Adipocyte (in vitro differentiated cells): ENCODE measurements around the gene ZNF616.

Experiments
- DNase-seq: peaks from one replicate; pipeline ENCODE4 v3.0.0-alpha.2; 2015; ENCODE audit warnings: low read depth
- H3K27me3 ChIP-seq: replicated peaks from 2 replicates; pipeline ENCODE4 v1.7.0; 2013; ENCODE audit warnings: mild to moderate bottlenecking, low read length, moderate library complexity; ENCODE audit not compliant: control insufficient read depth, insufficient read depth
- H3K36me3 ChIP-seq: 2 replicates; pipeline ENCODE4 v1.7.0; 2013; ENCODE audit warnings: low read length, mild to moderate bottlenecking, moderate library complexity; ENCODE audit not compliant: control insufficient read depth, insufficient read depth, severe bottlenecking
- H3K4me1 ChIP-seq: 2 replicates; pipeline ENCODE4 v1.7.0; 2013; ENCODE audit warnings: mild to moderate bottlenecking, low read length, moderate library complexity; ENCODE audit not compliant: control insufficient read depth, insufficient read depth
- H3K4me3 ChIP-seq: 2 replicates; pipeline ENCODE4 v1.7.0; 2013; ENCODE audit warnings: mild to moderate bottlenecking, low read length, moderate library complexity
- H3K9ac ChIP-seq: 2 replicates; pipeline ENCODE4 v1.7.0; 2013; ENCODE audit warnings: mild to moderate bottlenecking, low read length, moderate library complexity
- H3K9me3 ChIP-seq: 2 replicates; pipeline ENCODE4 v1.7.0; 2013; ENCODE audit warnings: mild to moderate bottlenecking, low read length, moderate library complexity; ENCODE audit not compliant: control insufficient read depth

Gene ZNF616

GRCh38 chr19:52139252-52140031 is at the start of gene ZNF616:
Gene ZNF616, minus strand, starts transcription at chr19:52139938. Its CDS starts 9,426 bp downstream, at chr19:52130512.
- H3K27me3 ChIP-seq, result no peaks in the 10 kb centered on the region
- H3K4me1 ChIP-seq, result peaks cover 5% of the 10 kb centered on the region
- peak; percentile 98 for DNase-seq
- peak within 1 kb of the TSS; percentile 99 for H3K9ac ChIP-seq
- H3K4me3 ChIP-seq, result peak within 1 kb of the TSS; percentile 99
- peaks cover 3% of the 10 kb centered on the region for H3K36me3 ChIP-seq
- peaks cover 7% of the 10 kb centered on the region for H3K9me3 ChIP-seq

GRCh38 chr19:52188822-52189734 is 49.3 kb upstream of the ZNF616 start:
- DNase-seq, result peak; percentile 85
- Histone ChIP-seq H3K4me3 (peak overlapping the region; percentile 86), H3K4me1 (peaks cover 30% of the 10 kb centered on the region), H3K9me3 (no peaks in the 10 kb centered on the region), H3K36me3 (peaks cover 8% of the 10 kb centered on the region), H3K9ac (peak overlapping the region; percentile 94), H3K27me3 (no peaks in the 10 kb centered on the region)

DNA sequence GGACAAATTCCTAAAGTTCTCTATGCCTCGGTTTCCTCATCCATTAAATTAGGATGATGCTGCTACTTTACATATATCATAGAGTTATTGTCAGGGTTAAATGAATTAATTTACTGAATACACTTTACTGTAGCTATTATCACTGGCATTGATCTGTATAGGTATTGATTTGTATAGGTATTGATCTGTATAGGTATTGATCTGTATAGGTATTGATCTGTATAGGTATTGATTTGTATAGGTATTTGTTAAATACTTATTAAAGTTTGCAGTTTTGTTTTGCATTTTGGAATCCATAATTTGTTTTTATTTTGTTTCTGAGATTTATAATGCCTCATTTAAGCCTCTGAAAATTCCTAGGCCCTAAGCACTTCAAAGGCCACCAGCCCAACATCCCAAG is 47.7 kb upstream of the ZNF616 start:
- Histone ChIP-seq H3K9me3 (no peaks in the 10 kb centered on the region), H3K36me3 (no peaks in the 10 kb centered on the region), H3K27me3 (no peaks in the 10 kb centered on the region), H3K4me1 (peaks cover 23% of the 10 kb centered on the region), H3K9ac (no peak overlapping the region), H3K4me3 (no peak overlapping the region)
- no peak for DNase-seq

DNA sequence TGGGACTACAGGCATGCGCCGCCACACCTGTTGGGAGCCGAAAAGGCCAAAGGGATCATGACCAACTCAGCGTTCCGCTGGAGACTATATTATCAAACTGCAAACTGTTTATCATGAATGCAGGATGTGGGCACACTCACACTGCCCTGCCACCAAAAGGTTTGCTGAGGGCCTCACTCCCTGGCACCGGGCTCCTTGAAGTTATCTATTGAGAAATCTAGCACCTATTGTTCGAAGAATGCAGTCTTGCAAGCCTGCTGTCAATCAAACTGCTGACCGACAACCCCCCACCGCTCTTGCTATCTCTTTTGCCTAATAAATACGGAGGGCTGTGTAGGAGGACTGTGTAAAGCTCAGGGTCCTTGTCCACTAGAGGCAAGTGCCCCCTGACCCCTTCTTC is 36.8 kb upstream of the ZNF616 start:
- Histone ChIP-seq H3K36me3 (no peaks in the 10 kb centered on the region), H3K4me3 (no peak overlapping the region), H3K4me1 (no peaks in the 10 kb centered on the region), H3K9me3 (no peaks in the 10 kb centered on the region), H3K9ac (no peak overlapping the region), H3K27me3 (no peaks in the 10 kb centered on the region)
- no peak for DNase-seq

DNA sequence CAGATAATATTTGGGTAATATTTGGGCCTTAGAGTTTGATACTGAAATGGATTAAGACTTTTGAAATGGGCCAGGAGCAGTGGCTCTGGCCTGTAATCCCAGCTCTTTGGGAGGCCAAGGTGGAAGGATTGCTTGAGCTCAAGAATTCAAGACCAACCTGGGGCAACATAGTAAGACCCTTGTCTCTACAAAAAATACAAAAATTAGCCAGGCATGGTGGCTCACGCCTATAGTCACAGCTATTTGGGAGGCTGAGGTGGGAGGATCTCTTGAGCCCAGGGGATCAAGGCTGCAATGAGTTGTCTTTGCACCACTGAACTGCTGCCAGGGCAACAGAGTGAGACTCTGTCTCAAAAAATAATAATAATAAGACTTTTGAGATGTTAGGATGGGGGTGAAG is 32.6 kb upstream of the ZNF616 start:
- Histone ChIP-seq H3K9me3 (no peaks in the 10 kb centered on the region), H3K4me3 (no peak overlapping the region)
- no peak for DNase-seq

GRCh38 chr19:52171321-52172169 is 31.8 kb upstream of the ZNF616 start, which contains the start of gene ZNF836:
Gene ZNF836, minus strand, starts transcription at chr19:52171621. Its CDS starts 3,549 bp downstream, at chr19:52168072.
- Histone ChIP-seq H3K9me3 (no peaks in the 10 kb centered on the region), H3K36me3 (peaks cover 12% of the 10 kb centered on the region), H3K9ac (peak within 1 kb of the TSS; percentile 98), H3K27me3 (no peaks in the 10 kb centered on the region), H3K4me3 (peak within 1 kb of the TSS; percentile 100), H3K4me1 (peaks cover 6% of the 10 kb centered on the region)
- peak; percentile 92 for DNase-seq

More for the DNA sequence above, 32.6 kb upstream of the ZNF616 start:
- H3K36me3 ChIP-seq, result peaks cover 8% of the 10 kb centered on the region
- no peaks in the 10 kb centered on the region for H3K27me3 ChIP-seq
- peaks cover 6% of the 10 kb centered on the region for H3K4me1 ChIP-seq
- H3K9ac ChIP-seq, result no peak overlapping the region

GRCh38 chr19:52170863-52171320 is 31.2 kb upstream of the ZNF616 start:
- Histone ChIP-seq H3K36me3 (peaks cover 12% of the 10 kb centered on the region), H3K4me3 (peak overlapping the region; percentile 100), H3K9me3 (no peaks in the 10 kb centered on the region), H3K9ac (peak overlapping the region; percentile 98), H3K4me1 (peaks cover 6% of the 10 kb centered on the region), H3K27me3 (no peaks in the 10 kb centered on the region)
- peak; percentile 53 for DNase-seq

- peak overlapping the region; percentile 100 for H3K4me3 ChIP-seq
- peak; percentile 33 for DNase-seq
- H3K36me3 ChIP-seq, result peaks cover 16% of the 10 kb centered on the region
- no peaks in the 10 kb centered on the region for H3K27me3 ChIP-seq
- peak overlapping the region; percentile 98 for H3K9ac ChIP-seq
- peaks cover 6% of the 10 kb centered on the region for H3K4me1 ChIP-seq
- H3K9me3 ChIP-seq, result no peaks in the 10 kb centered on the region
These were observed 30.6 kb upstream of the ZNF616 start for GRCh38 chr19:52170304-52170703.

DNA sequence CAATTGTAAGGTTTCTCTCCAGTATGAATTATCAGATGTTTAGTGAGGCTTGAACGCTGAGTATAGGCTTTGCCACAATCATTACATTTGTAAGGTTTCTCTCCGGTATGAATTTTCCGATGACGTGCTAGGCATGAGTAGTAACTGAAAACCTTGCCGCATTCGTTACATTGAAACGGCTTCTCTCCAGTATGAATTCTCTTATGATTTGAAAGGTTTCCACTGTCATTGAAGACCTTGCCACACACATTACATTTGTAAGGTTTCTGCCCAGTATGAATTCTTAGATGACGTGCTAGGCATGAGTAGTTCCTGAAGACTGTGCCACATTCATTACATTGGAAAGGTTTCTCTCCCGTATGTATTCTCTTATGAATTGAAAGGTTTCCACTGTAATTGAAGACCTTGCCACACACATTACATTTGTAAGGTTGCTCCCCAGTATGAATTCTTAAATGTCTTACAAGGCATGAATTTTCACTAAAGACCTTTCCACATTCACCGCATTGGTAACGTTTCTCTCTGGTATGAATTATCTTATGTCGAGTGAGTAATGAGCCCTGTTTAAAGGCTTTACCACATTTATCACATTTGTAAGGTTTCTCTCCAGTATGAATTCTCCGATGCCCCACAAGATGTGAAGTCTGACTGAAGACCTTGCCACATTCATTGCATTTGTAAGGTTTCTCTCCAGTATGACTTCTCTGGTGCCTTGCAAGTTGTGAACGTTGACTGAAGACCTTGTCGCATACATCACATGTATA is 16.0 kb upstream of the ZNF616 start:
- H3K9ac ChIP-seq, result no peak overlapping the region
- H3K9me3 ChIP-seq, result peaks cover 99% of the 10 kb centered on the region
- peaks cover 68% of the 10 kb centered on the region for H3K36me3 ChIP-seq
- peak overlapping the region; percentile 68 for H3K4me3 ChIP-seq
- no peaks in the 10 kb centered on the region for H3K4me1 ChIP-seq
- no peak for DNase-seq
- no peaks in the 10 kb centered on the region for H3K27me3 ChIP-seq

DNA sequence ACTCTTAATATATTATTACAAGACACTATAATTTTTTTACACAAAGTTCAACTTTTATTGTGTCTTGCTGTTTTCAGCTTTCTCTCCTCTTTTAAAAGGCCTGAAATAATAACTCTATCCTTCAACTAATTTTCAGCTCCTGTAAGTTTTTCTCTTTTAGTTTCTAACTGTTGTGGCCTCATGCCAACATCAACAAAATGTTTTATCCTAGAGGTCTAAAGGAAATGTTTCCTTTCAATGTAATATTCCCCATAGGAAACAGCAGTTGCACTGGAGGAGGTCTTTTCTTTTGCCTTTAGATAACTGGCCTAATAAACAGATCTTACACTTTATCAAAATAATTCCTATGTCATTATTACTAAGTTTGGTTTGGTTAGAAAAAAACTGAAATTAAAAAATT is 8.5 kb upstream of the ZNF616 start:
- Histone ChIP-seq H3K27me3 (no peaks in the 10 kb centered on the region), H3K9me3 (peaks cover 70% of the 10 kb centered on the region), H3K4me1 (no peaks in the 10 kb centered on the region), H3K36me3 (peaks cover 3% of the 10 kb centered on the region), H3K4me3 (no peak overlapping the region), H3K9ac (no peak overlapping the region)
- DNase-seq, result no peak
